ENCODE data around the gene CELF3. TPM values are rescaled to one million over a fixed set of nuclear protein-coding genes. Genes with fewer than 3 reads are reported as not detected.
A peak's percentile ranks its signal among the peaks of the same experiment; 100 is the strongest.

CELF3 gene
- total and polyA plus RNA-seq, 2 of the 13 experiments (the other 11 are each of a cell fraction or from before 2014, with no cell fraction given): not detected

DNA sequence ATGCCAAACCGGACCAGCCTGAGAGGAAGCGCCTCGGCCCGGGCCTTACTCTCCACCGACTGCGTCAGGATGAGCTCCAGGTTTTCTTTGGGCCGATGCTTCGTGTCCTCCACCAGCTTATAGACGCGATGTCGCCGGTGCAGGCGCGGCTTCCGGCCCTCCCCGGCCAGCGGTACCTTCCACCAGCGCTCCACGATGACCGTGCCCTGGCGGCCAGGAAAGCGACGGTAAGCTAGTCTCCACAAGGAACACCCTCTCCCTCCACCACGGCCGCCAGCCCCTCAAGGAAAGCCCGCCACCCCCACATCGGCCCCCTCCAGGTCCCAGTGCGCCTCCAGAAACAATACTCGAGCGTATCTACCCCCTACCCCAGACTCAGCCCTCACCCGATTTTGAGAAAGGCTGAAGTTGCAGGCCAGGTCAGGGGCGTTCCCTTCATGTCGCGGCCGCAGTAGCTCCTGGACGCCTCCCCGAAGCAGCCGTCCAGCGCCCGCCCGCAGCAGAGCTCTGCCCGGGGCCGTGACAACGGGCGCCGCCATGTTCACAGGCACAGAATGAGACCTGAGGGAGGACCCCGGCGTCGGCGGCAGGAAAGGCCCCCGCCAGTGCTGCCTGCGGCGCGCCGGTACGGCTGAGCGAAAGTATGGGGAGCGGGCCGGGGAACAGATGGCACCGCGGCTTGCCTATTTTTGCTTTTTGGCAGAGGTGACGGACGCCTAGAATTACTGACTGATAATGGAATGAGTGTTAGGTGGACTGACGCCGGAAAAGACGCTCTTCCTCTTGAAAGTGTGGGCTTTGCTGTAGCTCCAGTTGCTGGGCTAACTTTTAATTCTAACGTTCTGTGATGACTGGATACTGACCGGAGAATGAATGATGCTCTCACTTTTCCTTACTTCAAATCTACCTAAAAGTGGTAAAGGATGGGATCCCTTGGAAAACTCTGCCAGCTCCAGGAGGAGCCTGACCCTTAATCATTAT is 46.6 kb upstream of the CELF3 start, which contains the start of gene MRPL9 (continued):
- TF ChIP-seq, protein P1, sequence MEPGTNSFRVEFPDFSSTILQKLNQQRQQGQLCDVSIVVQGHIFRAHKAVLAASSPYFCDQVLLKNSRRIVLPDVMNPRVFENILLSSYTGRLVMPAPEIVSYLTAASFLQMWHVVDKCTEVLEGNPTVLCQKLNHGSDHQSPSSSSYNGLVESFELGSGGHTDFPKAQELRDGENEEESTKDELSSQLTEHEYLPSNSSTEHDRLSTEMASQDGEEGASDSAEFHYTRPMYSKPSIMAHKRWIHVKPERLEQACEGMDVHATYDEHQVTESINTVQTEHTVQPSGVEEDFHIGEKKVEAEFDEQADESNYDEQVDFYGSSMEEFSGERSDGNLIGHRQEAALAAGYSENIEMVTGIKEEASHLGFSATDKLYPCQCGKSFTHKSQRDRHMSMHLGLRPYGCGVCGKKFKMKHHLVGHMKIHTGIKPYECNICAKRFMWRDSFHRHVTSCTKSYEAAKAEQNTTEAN (CRISPR knock-in tag; conservative IDR thresholded peaks at IDR 0.05): peak; percentile 40; the same call in 1 of the 2 replicates
- TF ChIP-seq, protein P2, sequence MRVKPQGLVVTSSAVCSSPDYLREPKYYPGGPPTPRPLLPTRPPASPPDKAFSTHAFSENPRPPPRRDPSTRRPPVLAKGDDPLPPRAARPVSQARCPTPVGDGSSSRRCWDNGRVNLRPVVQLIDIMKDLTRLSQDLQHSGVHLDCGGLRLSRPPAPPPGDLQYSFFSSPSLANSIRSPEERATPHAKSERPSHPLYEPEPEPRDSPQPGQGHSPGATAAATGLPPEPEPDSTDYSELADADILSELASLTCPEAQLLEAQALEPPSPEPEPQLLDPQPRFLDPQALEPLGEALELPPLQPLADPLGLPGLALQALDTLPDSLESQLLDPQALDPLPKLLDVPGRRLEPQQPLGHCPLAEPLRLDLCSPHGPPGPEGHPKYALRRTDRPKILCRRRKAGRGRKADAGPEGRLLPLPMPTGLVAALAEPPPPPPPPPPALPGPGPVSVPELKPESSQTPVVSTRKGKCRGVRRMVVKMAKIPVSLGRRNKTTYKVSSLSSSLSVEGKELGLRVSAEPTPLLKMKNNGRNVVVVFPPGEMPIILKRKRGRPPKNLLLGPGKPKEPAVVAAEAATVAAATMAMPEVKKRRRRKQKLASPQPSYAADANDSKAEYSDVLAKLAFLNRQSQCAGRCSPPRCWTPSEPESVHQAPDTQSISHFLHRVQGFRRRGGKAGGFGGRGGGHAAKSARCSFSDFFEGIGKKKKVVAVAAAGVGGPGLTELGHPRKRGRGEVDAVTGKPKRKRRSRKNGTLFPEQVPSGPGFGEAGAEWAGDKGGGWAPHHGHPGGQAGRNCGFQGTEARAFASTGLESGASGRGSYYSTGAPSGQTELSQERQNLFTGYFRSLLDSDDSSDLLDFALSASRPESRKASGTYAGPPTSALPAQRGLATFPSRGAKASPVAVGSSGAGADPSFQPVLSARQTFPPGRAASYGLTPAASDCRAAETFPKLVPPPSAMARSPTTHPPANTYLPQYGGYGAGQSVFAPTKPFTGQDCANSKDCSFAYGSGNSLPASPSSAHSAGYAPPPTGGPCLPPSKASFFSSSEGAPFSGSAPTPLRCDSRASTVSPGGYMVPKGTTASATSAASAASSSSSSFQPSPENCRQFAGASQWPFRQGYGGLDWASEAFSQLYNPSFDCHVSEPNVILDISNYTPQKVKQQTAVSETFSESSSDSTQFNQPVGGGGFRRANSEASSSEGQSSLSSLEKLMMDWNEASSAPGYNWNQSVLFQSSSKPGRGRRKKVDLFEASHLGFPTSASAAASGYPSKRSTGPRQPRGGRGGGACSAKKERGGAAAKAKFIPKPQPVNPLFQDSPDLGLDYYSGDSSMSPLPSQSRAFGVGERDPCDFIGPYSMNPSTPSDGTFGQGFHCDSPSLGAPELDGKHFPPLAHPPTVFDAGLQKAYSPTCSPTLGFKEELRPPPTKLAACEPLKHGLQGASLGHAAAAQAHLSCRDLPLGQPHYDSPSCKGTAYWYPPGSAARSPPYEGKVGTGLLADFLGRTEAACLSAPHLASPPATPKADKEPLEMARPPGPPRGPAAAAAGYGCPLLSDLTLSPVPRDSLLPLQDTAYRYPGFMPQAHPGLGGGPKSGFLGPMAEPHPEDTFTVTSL (CRISPR knock-in tag; IDR thresholded peaks at IDR 0.05; ENCODE audit: borderline replicate concordance): no peak
- TF ChIP-seq ZNF614 (CRISPR knock-in tag; IDR thresholded peaks at IDR 0.05; ENCODE audit: borderline replicate concordance) (peak; percentile 47; the same call in 1 of the 2 replicates), ZNF552 (CRISPR knock-in tag; IDR thresholded peaks at IDR 0.05; ENCODE audit: borderline replicate concordance) (no peak; the same call in 1 of the 2 replicates), AGO1 (IDR thresholded peaks at IDR 0.05; ENCODE audit: low read depth, low read length, poor library complexity, severe bottlenecking) (no peak), SP1 (IDR thresholded peaks at IDR 0.05) (no peak), SP1 (CRISPR knock-in tag; IDR thresholded peaks at IDR 0.05) (no peak), DNMT1 (CRISPR knock-in tag; IDR thresholded peaks at IDR 0.05) (0 out of 2 replicates have a peak, but pooled peaks have one; percentile 77), TRIM24 (CRISPR knock-in tag; IDR thresholded peaks at IDR 0.05) (no peak), GTF2F1 (IDR thresholded peaks at IDR 0.05; ENCODE audit: low read length) (peak; percentile 62; the same call in 1 of the 2 replicates), ZNF317 (CRISPR knock-in tag; IDR thresholded peaks at IDR 0.05) (peak; percentile 72; the same call in 1 of the 2 replicates), ZNF17 (CRISPR knock-in tag; IDR thresholded peaks at IDR 0.05) (no peak), HOXA9 (CRISPR knock-in tag; IDR thresholded peaks at IDR 0.05; ENCODE audit: borderline replicate concordance) (no peak), POLR2AphosphoS5 (IDR thresholded peaks at IDR 0.05; ENCODE audit: low read depth, low read length) (peak; percentile 73), ZNF160 (CRISPR knock-in tag; IDR thresholded peaks at IDR 0.05) (no peak), ZNF629 (CRISPR knock-in tag; conservative IDR thresholded peaks at IDR 0.05) (no peak), NFE2L1 (CRISPR knock-in tag; IDR thresholded peaks at IDR 0.05; ENCODE audit: borderline replicate concordance) (no peak), NCOA1 (CRISPR knock-in tag; IDR thresholded peaks at IDR 0.05) (0 out of 2 replicates have a peak, but pooled peaks have one; percentile 42), ISL2 (CRISPR knock-in tag; IDR thresholded peaks at IDR 0.05) (peak; percentile 36)
